ENCODE results near the gene PRKAB1. TPM values are rescaled to one million over a fixed set of nuclear protein-coding genes. Genes with fewer than 3 reads are reported as not detected.

The PRKAB1 gene
- total and polyA plus RNA-seq, 2 experiments from 2014 or later: 35.8 to 184 TPM

GRCh38 chr12:119730381-119730780 is 62.4 kb downstream of the PRKAB1 start:
- H3K9me3 ChIP-seq (ENCODE audit: low read depth): no peaks in the 10 kb centered on the region
- no peak for DNase-seq (ENCODE audit: low read depth in 1 of 2, low spot score in 1 of 2)
- H3K36me3 ChIP-seq: no peaks in the 10 kb centered on the region
- no peak for TF ChIP-seq CTCF (IDR thresholded peaks at IDR 0.05; ENCODE audit: low read depth, low read length)
- no peaks in the 10 kb centered on the region for H3K27me3 ChIP-seq
- H3K4me3 ChIP-seq: no peak overlapping the region
- no peak overlapping the region for H3K27ac ChIP-seq
- H3K4me1 ChIP-seq (ENCODE audit: low read depth): no peaks in the 10 kb centered on the region

Other genes starting within 250 kb of the PRKAB1 start
- gene TMEM233, start 74.4 kb upstream of the PRKAB1 start, total RNA-seq: 0.06 and 0.07 TPM in 2 replicates
- gene TMEM233, start 74.4 kb upstream of the PRKAB1 start, polyA plus RNA-seq: not detected in 2 replicates
- gene CIT, start 209.2 kb downstream of the PRKAB1 start, total RNA-seq: 3.9 and 30.3 TPM in 2 replicates
- gene CIT, start 209.2 kb downstream of the PRKAB1 start, polyA plus RNA-seq: 1.4 and 12.7 TPM in 2 replicates